ENCODE results near the gene TMPRSS6.

DNA sequence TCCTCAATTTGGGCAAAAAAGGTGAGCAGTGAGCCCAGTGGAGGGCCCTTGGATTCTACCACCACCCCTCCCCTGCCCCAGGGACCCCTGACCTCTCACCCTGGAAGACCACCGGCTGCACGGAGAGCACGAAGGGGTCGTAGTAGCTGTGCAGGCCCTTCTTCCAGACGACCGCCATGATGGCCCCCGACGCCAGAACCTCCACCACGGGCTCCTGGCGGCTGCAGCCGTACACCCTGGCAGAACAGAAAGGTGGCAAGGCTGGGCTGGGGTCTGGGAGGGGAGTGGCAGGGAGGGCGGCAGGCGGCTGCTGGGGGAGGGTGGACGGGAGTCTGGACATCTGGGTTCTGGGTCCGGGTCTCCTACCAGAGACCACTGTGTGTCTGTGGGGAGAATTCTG, 23.3 kb downstream of the TMPRSS6 start:
- TF ChIP-seq, protein P1, sequence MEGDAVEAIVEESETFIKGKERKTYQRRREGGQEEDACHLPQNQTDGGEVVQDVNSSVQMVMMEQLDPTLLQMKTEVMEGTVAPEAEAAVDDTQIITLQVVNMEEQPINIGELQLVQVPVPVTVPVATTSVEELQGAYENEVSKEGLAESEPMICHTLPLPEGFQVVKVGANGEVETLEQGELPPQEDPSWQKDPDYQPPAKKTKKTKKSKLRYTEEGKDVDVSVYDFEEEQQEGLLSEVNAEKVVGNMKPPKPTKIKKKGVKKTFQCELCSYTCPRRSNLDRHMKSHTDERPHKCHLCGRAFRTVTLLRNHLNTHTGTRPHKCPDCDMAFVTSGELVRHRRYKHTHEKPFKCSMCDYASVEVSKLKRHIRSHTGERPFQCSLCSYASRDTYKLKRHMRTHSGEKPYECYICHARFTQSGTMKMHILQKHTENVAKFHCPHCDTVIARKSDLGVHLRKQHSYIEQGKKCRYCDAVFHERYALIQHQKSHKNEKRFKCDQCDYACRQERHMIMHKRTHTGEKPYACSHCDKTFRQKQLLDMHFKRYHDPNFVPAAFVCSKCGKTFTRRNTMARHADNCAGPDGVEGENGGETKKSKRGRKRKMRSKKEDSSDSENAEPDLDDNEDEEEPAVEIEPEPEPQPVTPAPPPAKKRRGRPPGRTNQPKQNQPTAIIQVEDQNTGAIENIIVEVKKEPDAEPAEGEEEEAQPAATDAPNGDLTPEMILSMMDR (IDR thresholded peaks at IDR 0.05) = no peak
- no peak for TF ChIP-seq EZH2 (IDR thresholded peaks at IDR 0.05; ENCODE audit: borderline replicate concordance, insufficient read depth, low read depth, low read length, poor library complexity, severe bottlenecking)
